Transverse colon (tissue), 4 donors: ENCODE results near the gene RPL15. TPM values are rescaled to one million over a fixed set of nuclear protein-coding genes. Genes with fewer than 3 reads are reported as not detected.
"Not testable (repeated sequence)": the region's sequence is repeated elsewhere in the genome, so short reads cannot be mapped to it uniquely, and the experiment has no call there.

Source experiments
- DNase-seq: peaks from one replicate; pipeline ENCODE4 v3.0.0-alpha.2; 2019
- H3K27ac ChIP-seq, 4 donors: fragments of 200-600 bp; sonication (generic); 2 replicates each; pipeline ENCODE4 v1.5.1; 2016 to 2018; ENCODE audit warnings: inconsistent platforms in 4 of 4
- H3K27me3 ChIP-seq: fragments of 200-600 bp; sonication (generic); 2 replicates; pipeline ENCODE4 v1.5.1; 2017; ENCODE audit warnings: inconsistent platforms
- H3K36me3 ChIP-seq, 4 donors: fragments of 200-600 bp; sonication (generic); 2 replicates each; pipeline ENCODE4 v1.5.1; 2017 to 2019; ENCODE audit warnings: inconsistent platforms in 4 of 4
- H3K4me1 ChIP-seq, 4 donors: fragments of 200-600 bp; sonication (generic); 2 replicates each; pipeline ENCODE4 v1.5.1; 2017 to 2020; ENCODE audit warnings: inconsistent platforms in 4 of 4
- H3K4me3 ChIP-seq, 4 donors: fragments of 200-600 bp; sonication (generic); 1 replicate in 1 of 4; 2 replicates in 3 of 4; pipeline versions ENCODE4 v1.5.1 to v1.6.1; 2017 to 2019; ENCODE audit warnings: inconsistent platforms in 4 of 4
- H3K9me3 ChIP-seq, 2 donors: fragments of 200-600 bp; sonication (generic); 2 replicates each; pipeline ENCODE4 v1.5.1; 2017 to 2019; ENCODE audit warnings: inconsistent platforms in 2 of 2
- EP300 ChIP-seq: sonication (generic); formaldehyde crosslinking; IDR thresholded peaks from one replicate; pipeline ENCODE4 v1.6.1; 2017; ENCODE audit warnings: antibody characterized with exemption, low read depth
- POLR2A ChIP-seq: fragments of 450-650 bp; IDR thresholded peaks from one replicate; pipeline ENCODE4 v1.6.1; 2016; ENCODE audit warnings: antibody characterized with exemption, mild to moderate bottlenecking, moderate library complexity
- POLR2AphosphoS5 ChIP-seq, 3 donors: sonication (generic); formaldehyde crosslinking; IDR thresholded peaks; one replicate each; pipeline ENCODE4 v1.6.1; 2016; ENCODE audit warnings: antibody characterized with exemption in 3 of 3
- WGBS, 2 donors: methylation state at CpG; one replicate each; pipeline ENCODE4 v1.1.5; 2018; ENCODE audit warnings: low coverage in 1 of 2; 5-methylcytosine and 5-hydroxymethylcytosine counted together
- in situ Hi-C, 4 donors: fragments of 200-750 bp; cut with MboI; loops; one replicate each; pipeline versions ENCODE4 v1.15.0 to v1.15.1; 2017; ENCODE audit warnings: low sequenced_read_pairs in 3 of 4, low pct_ligation_motif_present in 1 of 4, low pct_unique_long_range_greater_than_20kb in 1 of 4
- intact Hi-C: fragments of 100-400 bp; cut with DNase I; formaldehyde crosslinking; loops from one replicate; pipeline ENCODE4 v1.15.1; 2023; ENCODE audit warnings: low total_unique reads
- total RNA-seq, 4 donors: library from RNA; depleted of rRNA; stranded (reverse); fragments of >200 nt; gene quantifications; one replicate each; pipeline ENCODE4 v1.1.0, GENCODE V29; 2016
- TF ChIP-seq, protein P1 (sequence below), 5 experiments: fragments of 200-600 bp in 3 of 5; fragments of 450-650 bp in 2 of 5; sonication (generic) in 3 of 5; IDR thresholded peaks; 1 replicate in 2 of 5; 2 replicates in 3 of 5; pipeline ENCODE4 v1.5.1; 2016 to 2017; ENCODE audit warnings: antibody characterized with exemption in 5 of 5, inconsistent platforms in 3 of 5, mild to moderate bottlenecking in 2 of 5, moderate library complexity in 1 of 5

Gene RPL15
- total RNA-seq, 4 donors from 2014 or later: 443 to 1,500 (median 1,074) TPM

DNA sequence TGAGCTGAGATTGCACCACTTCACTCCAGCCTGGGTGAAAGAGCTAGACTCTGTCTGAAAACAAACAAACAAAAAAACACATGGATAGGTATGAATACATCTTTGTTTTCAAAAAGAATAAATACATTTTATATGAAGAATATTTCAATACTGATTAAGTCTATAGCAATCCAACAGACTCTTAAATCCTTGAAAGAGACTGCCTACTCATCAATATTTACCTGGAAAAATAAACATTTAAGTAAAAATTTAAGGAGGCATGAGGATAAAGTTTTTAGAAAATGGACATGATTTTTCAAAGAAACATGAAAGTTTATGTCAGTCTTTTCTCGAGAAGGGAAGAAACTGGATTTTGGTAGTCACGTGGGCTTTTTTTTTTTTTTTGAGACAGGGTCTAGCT, 5.5 kb upstream of the RPL15 start:
- WGBS, 2 donors: 94% methylated on average over 2 of the region's 2 CpGs
- DNase-seq: no peak
- H3K36me3 ChIP-seq: peaks cover 0 to 4% (median 0%) of the 10 kb centered on the region in 4 donors
- H3K4me1 ChIP-seq: peaks cover 7 to 25% (median 11%) of the 10 kb centered on the region in 4 donors
- intact Hi-C loops: no loop called here
- H3K27ac ChIP-seq: no peak overlapping the region
- H3K27me3 ChIP-seq: no peaks in the 10 kb centered on the region
- H3K9me3 ChIP-seq: no peaks in the 10 kb centered on the region
- no peak for TF ChIP-seq EP300
- TF ChIP-seq, protein P1, sequence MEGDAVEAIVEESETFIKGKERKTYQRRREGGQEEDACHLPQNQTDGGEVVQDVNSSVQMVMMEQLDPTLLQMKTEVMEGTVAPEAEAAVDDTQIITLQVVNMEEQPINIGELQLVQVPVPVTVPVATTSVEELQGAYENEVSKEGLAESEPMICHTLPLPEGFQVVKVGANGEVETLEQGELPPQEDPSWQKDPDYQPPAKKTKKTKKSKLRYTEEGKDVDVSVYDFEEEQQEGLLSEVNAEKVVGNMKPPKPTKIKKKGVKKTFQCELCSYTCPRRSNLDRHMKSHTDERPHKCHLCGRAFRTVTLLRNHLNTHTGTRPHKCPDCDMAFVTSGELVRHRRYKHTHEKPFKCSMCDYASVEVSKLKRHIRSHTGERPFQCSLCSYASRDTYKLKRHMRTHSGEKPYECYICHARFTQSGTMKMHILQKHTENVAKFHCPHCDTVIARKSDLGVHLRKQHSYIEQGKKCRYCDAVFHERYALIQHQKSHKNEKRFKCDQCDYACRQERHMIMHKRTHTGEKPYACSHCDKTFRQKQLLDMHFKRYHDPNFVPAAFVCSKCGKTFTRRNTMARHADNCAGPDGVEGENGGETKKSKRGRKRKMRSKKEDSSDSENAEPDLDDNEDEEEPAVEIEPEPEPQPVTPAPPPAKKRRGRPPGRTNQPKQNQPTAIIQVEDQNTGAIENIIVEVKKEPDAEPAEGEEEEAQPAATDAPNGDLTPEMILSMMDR (IDR thresholded peaks at IDR 0.05): no peak
- no peak for TF ChIP-seq POLR2A
- TF ChIP-seq POLR2AphosphoS5 (IDR thresholded peaks at IDR 0.05): no peak
- in situ Hi-C loops: no loop called here
- H3K4me3 ChIP-seq: no peak overlapping the region

DNA sequence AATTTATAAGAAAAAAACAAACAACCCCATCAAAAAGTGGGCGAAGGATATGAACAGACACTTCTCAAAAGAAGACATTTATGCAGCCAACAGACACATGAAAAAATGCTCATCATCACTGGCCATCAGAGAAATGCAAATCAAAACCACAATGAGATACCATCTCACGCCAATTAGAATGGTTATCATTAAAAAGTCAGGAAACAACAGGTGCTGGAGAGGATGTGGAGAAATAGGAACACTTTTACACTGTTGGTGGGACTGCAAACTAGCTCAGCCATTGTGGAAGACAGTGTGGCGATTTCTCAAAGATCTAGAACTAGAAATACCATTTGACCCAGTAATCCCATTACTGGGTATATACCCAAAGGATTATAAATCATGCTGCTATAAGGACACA, 4.6 kb upstream of the RPL15 start:
- in situ Hi-C loops, intact Hi-C loops, H3K4me3 ChIP-seq, DNase-seq, H3K27me3 ChIP-seq, H3K27ac ChIP-seq, H3K36me3 ChIP-seq, H3K9me3 ChIP-seq: not testable (repeated sequence)
- WGBS, 2 donors: 92 to 100% methylated on average over 1 to 3 of the region's 3 CpGs
- H3K4me1 ChIP-seq: peaks cover 7 to 25% (median 11%) of the 10 kb centered on the region in 4 donors

DNA sequence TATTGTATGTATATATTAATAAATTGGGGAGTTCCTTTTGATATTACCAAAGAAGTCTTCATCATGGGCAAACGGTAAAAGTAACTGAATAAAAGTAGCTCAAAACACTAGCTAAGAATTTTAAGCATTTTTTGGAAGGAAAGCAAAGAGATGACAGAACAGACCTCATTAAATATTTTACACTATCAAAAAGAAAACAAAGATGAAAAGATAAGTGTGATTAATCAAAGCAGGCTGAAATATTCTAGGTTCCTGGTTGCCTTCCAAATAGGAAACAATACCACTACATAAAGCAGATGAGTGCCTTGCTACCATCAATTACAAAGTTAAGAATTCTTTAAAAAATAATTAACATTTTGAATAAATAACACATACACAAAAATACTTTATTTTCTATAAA, 3.8 kb upstream of the RPL15 start:
- in situ Hi-C loops (no loop called here), intact Hi-C loops (no loop called here)
- no peaks in the 10 kb centered on the region for H3K27me3 ChIP-seq
- TF ChIP-seq POLR2AphosphoS5 (IDR thresholded peaks at IDR 0.05) (no peak), EP300 (no peak), POLR2A (no peak)
- TF ChIP-seq, protein P1 (IDR thresholded peaks at IDR 0.05): no peak
- H3K4me1 ChIP-seq: peaks cover 7 to 29% (median 14%) of the 10 kb centered on the region in 4 donors
- WGBS, 2 donors: 87 to 90% methylated on average over 1 of the region's 1 CpG
- peaks cover 0 to 4% (median 0%) of the 10 kb centered on the region in 4 donors for H3K36me3 ChIP-seq
- no peaks in the 10 kb centered on the region for H3K9me3 ChIP-seq
- DNase-seq: no peak
- no peak overlapping the region for H3K4me3 ChIP-seq
- no peak overlapping the region for H3K27ac ChIP-seq

DNA sequence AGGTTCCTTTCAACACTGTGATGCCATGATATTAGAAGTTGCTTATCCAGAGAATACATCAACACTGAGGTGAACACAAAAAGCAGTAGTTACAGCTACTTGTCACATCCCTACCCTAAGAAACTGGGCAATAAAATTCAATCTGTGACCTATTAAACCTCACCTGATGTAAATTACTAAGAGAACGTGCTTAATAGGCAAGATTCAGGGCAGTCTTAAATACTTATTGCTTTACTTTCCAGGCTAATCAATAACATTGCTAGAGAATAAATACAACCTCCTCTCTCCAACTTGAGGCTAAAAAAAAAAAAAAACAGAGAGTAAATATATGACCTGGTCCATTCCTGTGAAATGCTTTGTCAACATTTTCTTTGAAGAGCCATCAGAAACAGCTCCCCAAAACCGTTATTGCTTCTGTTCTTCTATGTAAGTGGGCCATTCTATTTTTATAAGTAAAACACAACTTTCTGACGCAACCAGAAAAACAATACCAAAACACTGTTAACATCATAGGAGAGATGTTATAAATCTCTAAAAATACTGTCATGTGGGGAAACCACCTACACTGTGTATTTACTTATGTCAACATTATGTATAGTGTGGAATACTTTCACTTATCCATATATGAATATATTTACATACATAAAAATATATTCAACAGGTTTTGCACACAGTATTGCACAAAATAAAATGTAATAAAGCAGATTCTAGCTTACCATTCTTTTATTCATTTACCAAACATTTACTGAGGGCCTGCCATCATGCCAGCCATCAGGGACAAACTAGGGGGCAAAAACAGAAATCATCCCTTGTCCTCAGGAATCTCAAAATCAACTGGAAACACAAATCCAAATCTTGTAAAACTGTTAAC, 2.8 kb upstream of the RPL15 start:
- WGBS, 2 donors: 58 to 60% methylated on average over 3 of the region's 3 CpGs
- H3K27me3 ChIP-seq: no peaks in the 10 kb centered on the region
- intact Hi-C loops: no loop called here

More for the DNA sequence above, 2.8 kb upstream of the RPL15 start:
- Histone ChIP-seq H3K4me1 (peaks cover 7 to 38% (median 23%) of the 10 kb centered on the region in 4 donors), H3K9me3 (no peaks in the 10 kb centered on the region), H3K4me3 (no peak overlapping the region), H3K36me3 (no peaks in the 10 kb centered on the region), H3K27ac (no peak overlapping the region)
- in situ Hi-C loops: no loop called here
- no peak for DNase-seq
- TF ChIP-seq POLR2A (no peak), EP300 (no peak), POLR2AphosphoS5 (IDR thresholded peaks at IDR 0.05) (no peak)
- TF ChIP-seq, protein P1 (IDR thresholded peaks at IDR 0.05): no peak
